ENCODE results near the gene PEX13.
A peak's percentile ranks its signal among the peaks of the same experiment; 100 is the strongest.
"Not testable (repeated sequence)": the region's sequence is repeated elsewhere in the genome, so short reads cannot be mapped to it uniquely, and the experiment has no call there.

Gene PEX13

DNA sequence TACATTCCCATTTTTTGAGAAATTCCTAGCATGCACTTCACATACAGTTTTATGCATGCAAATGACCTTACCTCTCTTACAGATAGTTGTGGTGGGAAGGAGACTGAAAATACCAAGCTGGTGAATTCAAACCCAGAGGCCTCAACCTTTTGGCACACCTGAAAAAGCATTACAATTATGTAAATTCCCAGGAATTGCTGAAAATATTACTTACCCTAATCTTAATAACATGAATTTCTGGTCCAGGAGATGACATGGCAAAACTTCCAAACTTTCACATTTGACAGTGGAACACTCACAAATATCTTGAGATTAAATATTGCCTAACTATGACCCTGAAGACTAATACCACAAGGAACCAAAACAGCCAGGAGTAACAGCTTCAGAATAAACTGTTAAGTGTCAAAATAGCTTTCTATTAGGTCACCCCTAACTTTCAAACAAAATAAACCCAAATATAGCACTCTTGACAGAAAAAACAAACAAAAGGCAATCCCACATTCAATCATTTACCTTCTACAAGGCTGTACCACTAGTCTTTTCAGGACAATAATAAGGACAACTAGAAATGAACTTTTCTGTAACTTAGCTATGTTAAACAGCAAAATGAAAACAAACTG lies 10.9 kb upstream of the PEX13 start:
- no peak for DNase-seq (ENCODE audit: low spot score)

- no peak for DNase-seq (ENCODE audit: low spot score)
Observed at GRCh38 chr2:61009355-61009754, 8.2 kb upstream of the PEX13 start.

DNA sequence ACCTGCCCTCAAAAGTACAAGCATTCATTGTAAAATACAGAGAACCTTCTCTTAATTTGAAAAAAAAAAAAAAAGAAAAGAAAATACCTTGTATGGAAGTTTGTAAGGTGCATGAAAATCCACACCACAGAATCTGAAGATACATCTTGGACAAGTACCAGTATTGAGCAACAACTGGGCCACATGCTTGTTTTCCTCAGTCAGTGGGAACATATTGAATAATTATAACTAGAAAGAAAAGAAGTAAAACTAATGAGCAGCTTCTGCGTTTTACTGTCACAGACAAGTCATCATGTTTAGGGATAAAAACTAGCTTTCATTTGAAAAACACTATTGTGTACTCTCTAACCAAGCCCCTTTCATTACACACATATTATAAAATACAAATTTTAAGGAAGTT lies 5.8 kb upstream of the PEX13 start:
- no peak for DNase-seq (ENCODE audit: low spot score)

DNA sequence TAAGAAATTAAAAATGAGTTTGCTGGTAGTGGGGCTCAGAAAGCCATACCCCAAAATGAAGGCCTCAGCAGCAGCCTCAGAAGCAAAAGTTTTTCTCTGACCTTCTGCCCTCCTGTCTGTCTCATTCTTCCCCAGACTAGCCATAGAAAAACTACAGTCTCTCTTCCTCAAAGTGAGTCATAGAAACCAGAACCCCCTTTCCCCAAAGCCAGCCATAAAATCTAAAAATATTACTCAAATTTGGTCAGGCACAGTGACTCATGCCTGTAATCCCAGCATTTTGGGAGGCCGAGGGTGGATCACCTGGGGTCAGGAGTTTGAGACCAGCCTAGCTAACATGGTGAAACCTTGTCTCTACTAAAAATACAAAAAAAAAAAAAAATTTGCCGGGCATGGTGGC lies 5.2 kb upstream of the PEX13 start:
- not testable (repeated sequence) for DNase-seq (ENCODE audit: low spot score)

DNA sequence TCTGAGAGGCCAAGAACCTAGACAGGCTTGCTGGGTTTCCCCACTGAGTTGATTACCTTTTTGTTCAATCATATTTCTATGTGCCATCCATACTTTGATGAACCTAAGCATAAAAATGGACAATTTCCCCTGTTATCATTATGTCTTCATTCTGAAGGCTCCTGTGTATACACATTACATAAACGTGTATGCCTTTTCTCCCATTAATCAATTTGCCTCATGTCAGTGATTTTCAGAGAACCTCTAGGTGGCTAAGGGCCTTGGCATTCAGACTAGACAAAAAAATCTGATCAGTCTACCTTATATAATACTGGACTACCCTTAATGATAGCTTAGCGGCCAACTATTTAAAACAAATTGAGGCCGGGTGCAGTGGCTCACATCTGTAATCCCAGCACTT lies 4.1 kb upstream of the PEX13 start:
- no peak for DNase-seq (ENCODE audit: low spot score)

GRCh38 chr2:61014763-61015162 lies 2.8 kb upstream of the PEX13 start:
- no peak for DNase-seq (ENCODE audit: low spot score)

- no peak for DNase-seq (ENCODE audit: low spot score)
Observed at GRCh38 chr2:61015976-61016375, 1.5 kb upstream of the PEX13 start.

DNA sequence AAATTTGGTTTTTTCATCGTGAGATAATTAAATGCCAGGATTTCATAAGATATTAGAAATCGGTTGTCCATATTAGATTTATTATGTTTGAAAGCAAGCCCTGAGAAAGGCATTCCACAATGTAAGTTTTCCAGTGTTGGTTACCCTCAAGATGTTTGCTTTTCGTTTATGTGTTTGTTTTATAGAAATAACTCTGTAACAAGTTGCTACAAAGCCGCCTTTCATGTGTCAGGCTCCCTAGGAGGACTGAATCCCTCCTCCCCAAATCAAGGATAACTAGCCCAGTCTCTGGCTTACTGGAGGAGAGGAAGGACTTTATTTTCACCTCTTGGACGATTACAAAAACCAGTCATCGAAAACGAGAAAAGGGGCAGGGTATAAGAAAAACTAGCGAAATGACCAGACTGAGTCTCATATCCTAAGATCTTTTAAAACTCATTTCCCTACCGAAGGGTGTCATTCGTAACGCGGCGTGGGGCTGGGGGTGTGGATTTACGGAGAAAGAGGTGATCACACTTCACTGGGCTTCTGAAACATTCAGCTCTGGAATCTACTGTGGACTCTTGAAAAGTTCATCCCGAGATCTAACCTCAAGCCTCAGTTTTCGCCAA lies 1.0 kb upstream of the PEX13 start:
- no peak for DNase-seq (ENCODE audit: low spot score)

GRCh38 chr2:61017003-61017555 lies 441 bp upstream of the PEX13 start:
- DNase-seq (ENCODE audit: low spot score) = peak; percentile 85

GRCh38 chr2:61018318-61018755 lies 817 bp downstream of the PEX13 start:
- DNase-seq (ENCODE audit: low spot score) = no peak

DNA sequence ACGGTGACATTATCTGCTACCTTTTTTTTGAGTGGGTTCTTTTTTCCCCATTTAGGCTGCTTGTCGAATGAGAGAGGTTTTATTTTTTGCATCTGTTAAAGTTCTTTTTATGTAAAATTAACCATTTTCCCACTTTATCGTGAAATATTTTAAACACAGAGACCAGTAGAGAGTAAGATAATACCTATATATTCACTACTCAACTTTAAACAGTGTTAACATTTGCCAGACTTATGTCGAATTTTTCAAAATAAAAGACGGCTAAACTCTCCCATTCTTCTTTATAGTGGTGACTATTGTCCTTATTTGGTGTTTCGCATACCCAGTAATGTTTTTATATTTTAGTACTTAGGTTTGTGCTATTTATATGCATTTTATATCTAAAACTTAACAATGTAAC lies 1.3 kb downstream of the PEX13 start:
- DNase-seq (ENCODE audit: low spot score) = no peak

GRCh38 chr2:61021228-61021660 lies 3.7 kb downstream of the PEX13 start:
- no peak for DNase-seq (ENCODE audit: low spot score)

DNA sequence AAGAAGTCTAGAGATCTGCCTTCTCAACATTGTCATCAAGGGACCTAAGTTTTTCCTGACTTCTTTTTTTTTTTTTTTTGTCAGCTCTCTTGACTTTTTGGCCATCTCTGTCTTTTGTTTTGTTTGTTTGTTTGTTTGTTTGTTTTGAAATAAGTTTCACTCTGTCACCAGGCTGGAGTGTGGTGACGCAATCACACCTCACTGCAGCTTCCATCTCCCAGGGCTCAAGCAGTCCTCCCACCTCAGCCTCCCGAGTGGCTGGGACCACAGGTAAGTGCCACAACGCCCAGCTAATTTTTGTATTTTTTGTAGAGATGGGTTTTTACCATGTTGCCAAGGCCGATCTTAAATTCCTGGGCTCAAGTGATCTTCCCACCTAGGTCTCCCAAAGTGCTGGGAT lies 6.2 kb downstream of the PEX13 start:
- DNase-seq (ENCODE audit: low spot score) = no peak

GRCh38 chr2:61029533-61029932 lies 12.0 kb downstream of the PEX13 start:
- DNase-seq (ENCODE audit: low spot score) = no peak

DNA sequence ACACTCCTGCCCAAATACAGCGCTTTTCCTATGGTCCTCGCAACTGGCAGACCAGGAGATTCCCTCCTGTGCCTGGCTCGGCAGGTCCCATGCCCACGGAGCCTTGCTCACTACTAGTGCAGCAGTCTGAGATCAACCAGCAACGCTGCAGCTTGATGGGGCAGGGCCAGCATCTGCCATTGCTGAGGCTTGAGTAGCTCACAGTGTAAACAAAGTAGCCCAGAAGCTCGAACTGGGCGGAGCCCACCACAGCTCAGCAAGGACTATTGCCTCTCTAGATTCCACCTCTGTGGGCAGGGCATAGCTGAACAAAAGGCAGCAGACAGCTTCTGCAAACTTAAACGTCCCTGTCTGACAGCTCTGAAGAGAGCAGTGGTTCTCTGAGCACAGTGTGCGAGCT lies 17.1 kb downstream of the PEX13 start:
- DNase-seq (ENCODE audit: low spot score) = not testable (repeated sequence)

DNA sequence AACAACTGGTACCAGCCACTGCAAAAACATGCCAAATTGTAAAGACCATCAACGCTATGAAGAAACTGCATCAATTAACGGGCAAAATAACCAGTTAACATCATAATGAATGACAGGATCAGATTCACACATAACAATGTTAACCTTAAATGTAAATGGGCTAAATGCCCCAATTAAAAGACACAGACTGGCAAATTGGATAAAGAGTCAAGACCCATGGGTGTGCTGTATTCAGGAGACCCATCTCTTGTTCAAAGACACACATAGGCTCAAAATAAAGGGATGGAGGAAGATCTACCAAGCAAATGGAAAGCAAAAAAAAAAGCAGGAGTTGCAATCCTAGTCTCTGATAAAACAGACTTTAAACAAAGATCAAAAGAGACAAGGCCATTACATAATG lies 19.1 kb downstream of the PEX13 start:
- DNase-seq (ENCODE audit: low spot score) = not testable (repeated sequence)

- DNase-seq (ENCODE audit: low spot score) = no peak
Observed at GRCh38 chr2:61042807-61043206, 25.3 kb downstream of the PEX13 start.

GRCh38 chr2:61044636-61045035 lies 27.1 kb downstream of the PEX13 start:
- DNase-seq (ENCODE audit: low spot score) = no peak

GRCh38 chr2:61045226-61045625 lies 27.7 kb downstream of the PEX13 start:
- DNase-seq (ENCODE audit: low spot score) = no peak

DNA sequence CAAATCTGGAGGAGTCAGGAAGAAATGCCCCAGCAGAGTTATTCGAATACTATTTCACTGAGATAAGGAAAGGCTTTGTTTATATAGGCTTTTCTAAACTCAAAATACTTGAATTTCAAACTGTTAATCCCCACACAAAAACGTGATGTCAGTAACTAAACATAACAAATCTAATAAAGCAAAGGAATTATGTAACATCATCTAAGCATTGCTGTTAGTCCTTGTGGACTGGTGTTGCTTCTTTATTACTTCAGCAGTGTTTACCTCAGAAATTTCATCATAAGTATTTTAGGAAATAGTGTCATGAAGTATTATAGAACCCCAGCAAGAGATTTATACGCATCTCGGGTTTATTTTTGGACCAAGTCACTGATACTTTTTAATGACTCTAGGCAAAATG lies 28.5 kb downstream of the PEX13 start:
- DNase-seq (ENCODE audit: low spot score) = no peak

DNA sequence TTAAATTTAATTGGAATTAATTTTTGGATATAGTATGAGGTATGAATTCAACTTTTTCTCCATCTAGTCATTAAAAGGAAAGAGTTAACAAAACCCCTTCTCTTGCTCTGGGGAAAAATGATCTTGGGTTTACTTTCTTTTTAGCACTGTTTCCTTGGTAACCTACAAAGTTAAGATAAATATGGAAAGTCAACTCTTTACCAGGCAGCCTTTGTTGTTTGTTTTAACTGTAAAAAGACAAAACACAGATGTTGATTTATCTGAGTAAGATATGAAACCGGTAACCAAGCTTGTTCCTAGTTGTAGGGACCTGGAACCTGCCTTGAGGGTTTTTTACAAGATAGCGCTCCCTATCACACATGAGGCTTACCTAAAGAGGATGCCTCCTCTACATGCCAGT lies 38.0 kb downstream of the PEX13 start:
- DNase-seq (ENCODE audit: low spot score) = no peak

- DNase-seq (ENCODE audit: low spot score) = no peak
Observed at GRCh38 chr2:61057562-61057961, 40.0 kb downstream of the PEX13 start.

DNA sequence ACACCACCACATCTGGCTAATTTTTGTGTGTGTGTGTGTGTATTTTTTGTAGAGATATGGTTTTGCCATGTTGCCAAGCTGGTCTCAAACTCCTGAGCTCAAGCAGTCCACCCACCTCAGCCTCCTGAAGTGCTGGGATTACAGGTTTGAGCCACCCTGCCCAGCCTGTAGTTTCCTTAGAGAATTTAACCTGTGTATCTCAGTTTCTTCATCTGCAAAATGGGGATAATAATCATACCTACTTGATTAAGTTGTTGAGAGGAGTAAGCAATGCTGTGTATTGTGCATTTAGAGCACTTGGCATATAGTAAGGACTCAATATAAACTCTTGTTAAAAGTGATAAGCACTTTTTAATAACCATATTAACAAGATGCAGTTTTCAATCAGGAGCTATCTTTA lies 41.9 kb downstream of the PEX13 start:
- no peak for DNase-seq (ENCODE audit: low spot score)
